GM18868 (cell line): ENCODE results near the gene NQO2.

Experiments
- ATAC-seq: cut with Tn5 transposase; IDR thresholded peaks from one replicate; pipeline ENCODE4 v1.9.1; 2021; ENCODE audit warnings: mild to moderate bottlenecking, moderate library complexity; ENCODE audit not compliant: unreplicated experiment

NQO2 gene

GRCh38 chr6:3068329-3069214 is 68.9 kb downstream of the NQO2 start, which contains the start of gene RIPK1:
Gene RIPK1 (plus strand): TSS chr6:3068494. CDS start chr6:3076824, 8,330 bp downstream.
- ATAC-seq: peak; percentile 85
